ENCODE data around the gene KCNH5. TPM values are rescaled to one million over a fixed set of nuclear protein-coding genes. Genes with fewer than 3 reads are reported as not detected.

The KCNH5 gene, protein sequence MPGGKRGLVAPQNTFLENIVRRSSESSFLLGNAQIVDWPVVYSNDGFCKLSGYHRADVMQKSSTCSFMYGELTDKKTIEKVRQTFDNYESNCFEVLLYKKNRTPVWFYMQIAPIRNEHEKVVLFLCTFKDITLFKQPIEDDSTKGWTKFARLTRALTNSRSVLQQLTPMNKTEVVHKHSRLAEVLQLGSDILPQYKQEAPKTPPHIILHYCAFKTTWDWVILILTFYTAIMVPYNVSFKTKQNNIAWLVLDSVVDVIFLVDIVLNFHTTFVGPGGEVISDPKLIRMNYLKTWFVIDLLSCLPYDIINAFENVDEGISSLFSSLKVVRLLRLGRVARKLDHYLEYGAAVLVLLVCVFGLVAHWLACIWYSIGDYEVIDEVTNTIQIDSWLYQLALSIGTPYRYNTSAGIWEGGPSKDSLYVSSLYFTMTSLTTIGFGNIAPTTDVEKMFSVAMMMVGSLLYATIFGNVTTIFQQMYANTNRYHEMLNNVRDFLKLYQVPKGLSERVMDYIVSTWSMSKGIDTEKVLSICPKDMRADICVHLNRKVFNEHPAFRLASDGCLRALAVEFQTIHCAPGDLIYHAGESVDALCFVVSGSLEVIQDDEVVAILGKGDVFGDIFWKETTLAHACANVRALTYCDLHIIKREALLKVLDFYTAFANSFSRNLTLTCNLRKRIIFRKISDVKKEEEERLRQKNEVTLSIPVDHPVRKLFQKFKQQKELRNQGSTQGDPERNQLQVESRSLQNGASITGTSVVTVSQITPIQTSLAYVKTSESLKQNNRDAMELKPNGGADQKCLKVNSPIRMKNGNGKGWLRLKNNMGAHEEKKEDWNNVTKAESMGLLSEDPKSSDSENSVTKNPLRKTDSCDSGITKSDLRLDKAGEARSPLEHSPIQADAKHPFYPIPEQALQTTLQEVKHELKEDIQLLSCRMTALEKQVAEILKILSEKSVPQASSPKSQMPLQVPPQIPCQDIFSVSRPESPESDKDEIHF
- total RNA-seq, result 2.3 and 2.9 TPM in 2 replicates

DNA sequence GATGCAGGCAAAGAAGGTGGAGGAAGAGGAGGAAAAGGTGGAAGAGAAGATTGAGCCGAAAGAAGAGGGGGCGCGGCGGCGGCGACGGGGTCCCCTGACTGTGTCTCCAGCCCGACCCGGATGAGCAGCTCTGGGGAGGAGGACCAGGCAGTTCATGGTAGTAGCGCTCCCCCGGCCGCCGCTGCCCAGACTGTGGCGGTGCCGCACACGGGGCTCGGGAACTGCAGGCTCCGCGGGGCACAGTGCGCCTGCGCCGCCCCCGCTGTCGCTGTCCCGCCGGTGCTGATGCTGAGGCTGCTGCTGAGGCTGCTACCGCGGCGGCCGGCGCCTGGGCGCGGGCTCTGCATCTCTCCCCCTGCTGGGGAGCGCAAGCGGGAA, at the start of gene KCNH5:
TSS of gene KCNH5 (minus strand) at position 225 of the 378 bp plus-strand sequence. CDS start 272 bp downstream, outside the sequence.

Other genes starting within 250 kb of the KCNH5 start
- 1.9 and 2.0 TPM in 2 replicates for gene RHOJ, start 159.0 kb upstream of the KCNH5 start, total RNA-seq

Measured in smooth muscle cell of trachea (primary cell).